Activated CD4-positive, alpha-beta T cell treated with anti-CD3 and anti-CD28 coated beads, Interleukin-2, amount 10 ng/mL, durations not matched to agents 24 days and 14 days (primary cell): ENCODE results near the gene NAA30. TPM values are rescaled to one million over a fixed set of nuclear protein-coding genes. Genes with fewer than 3 reads are reported as not detected.

Experiments used
- total RNA-seq: library from RNA; stranded (reverse); gene quantifications from 2 replicates; pipeline ENCODE4 v1.2.3, GENCODE V29; 2022

The NAA30 gene
- total RNA-seq, 1 donor from 2014 or later: 20.4 TPM

Other genes with a start within 250 kb of the NAA30 start
- 76.8 and 80.5 TPM in 2 replicates for gene EXOC5, start 121.7 kb upstream of the NAA30 start, total RNA-seq
- gene AP5M1, start 121.6 kb upstream of the NAA30 start, total RNA-seq: 41.6 and 47.5 TPM in 2 replicates
- gene CCDC198, start 103.3 kb downstream of the NAA30 start, total RNA-seq: not detected in 2 replicates